Stimulated activated CD4-positive, alpha-beta T cell treated with anti-CD3 and anti-CD28 coated beads, Interleukin-2, amount 100 ng/mL, for 24 hours (primary cell): ENCODE results near the gene SIK1.
"Not testable (repeated sequence)": the region's sequence is repeated elsewhere in the genome, so short reads cannot be mapped to it uniquely, and the experiment has no call there.

ENCODE experiments used
- DNase-seq, 2 donors: peaks; one replicate each; pipeline ENCODE4 v3.0.0-alpha.2; 2020

SIK1 gene

DNA sequence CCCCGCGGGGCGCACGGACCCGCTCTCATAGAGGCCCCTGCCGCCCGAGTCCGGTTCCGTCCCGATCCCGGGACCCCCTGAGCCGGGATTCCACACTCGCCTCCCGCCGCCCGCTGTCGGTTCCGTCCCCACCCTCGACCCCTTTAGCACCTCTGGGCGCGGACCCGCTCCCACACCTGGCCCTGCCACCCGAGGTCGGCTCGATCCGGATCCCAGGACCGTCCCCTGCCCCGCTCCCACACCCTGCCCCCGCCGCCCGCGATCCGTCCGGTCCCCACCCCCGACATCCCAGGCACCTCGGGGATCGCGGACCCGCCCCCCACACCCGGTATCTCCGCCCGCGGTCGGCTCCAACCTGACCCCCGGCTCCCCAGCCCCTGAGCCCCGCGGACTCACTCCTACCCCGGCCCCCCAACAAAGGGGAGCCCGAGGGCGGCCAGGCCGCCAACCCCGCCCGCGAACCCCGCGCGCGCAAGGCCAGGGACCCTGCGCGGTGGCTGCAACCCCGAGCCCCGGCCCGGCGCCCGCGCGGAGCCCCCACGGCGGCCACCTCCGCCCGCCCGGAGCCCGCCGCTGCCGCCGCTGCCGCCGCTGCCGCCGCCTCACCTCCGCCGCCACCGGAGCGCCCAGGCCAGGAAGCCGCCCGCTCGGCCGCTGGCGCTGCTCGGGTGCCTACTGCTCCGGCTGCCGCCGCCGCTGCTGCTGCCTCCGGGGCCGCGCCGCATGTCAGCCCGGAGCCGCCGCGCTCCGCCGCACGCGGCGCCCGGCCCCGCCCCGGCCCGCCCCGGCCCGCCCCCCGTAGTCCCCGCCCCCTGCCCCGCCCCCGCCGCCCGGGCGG is at the start of gene SIK1:
SIK1 (minus strand) TSS at position 728 of the 838 bp plus-strand sequence. CDS start 953 bp downstream, outside the sequence.
- DNase-seq, result not testable (repeated sequence)

GRCh38 chr21:43471597-43472242 is 44.8 kb upstream of the SIK1 start:
- not testable (repeated sequence) for DNase-seq

- DNase-seq, result not testable (repeated sequence)
Observed at GRCh38 chr21:43469719-43470458, 43.0 kb upstream of the SIK1 start.

GRCh38 chr21:43467785-43468184 is 40.9 kb upstream of the SIK1 start:
- peak; percentile 1 to 13 for DNase-seq

- DNase-seq, result not testable (repeated sequence)
Observed at GRCh38 chr21:43465159-43465558, 38.2 kb upstream of the SIK1 start.

- DNase-seq, result not testable (repeated sequence)
Observed at GRCh38 chr21:43463498-43464261, 36.7 kb upstream of the SIK1 start.

- not testable (repeated sequence) for DNase-seq
Observed at GRCh38 chr21:43462932-43463331, 36.0 kb upstream of the SIK1 start.

DNA sequence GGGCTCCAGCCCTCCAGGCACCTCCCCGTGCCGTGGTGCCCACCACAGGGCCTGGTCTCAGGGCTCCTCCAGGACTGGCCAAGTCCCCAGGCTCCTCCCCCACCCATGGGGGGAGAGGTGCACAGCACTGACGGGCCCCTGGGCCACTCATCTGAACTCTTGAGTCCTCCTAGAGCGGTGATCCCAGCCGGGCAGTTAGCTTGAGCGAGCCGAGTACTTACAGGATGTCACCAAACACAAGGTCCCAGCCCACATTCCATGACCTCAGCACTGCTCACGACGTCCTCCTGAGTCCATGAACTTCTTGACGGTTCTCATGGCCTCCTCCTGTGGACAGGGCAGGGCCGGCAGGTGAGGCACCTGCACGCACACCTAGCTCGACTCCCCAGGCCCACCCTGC is 33.5 kb upstream of the SIK1 start:
- not testable (repeated sequence) for DNase-seq

- not testable (repeated sequence) for DNase-seq
Observed at GRCh38 chr21:43458995-43459394, 32.1 kb upstream of the SIK1 start.

DNA sequence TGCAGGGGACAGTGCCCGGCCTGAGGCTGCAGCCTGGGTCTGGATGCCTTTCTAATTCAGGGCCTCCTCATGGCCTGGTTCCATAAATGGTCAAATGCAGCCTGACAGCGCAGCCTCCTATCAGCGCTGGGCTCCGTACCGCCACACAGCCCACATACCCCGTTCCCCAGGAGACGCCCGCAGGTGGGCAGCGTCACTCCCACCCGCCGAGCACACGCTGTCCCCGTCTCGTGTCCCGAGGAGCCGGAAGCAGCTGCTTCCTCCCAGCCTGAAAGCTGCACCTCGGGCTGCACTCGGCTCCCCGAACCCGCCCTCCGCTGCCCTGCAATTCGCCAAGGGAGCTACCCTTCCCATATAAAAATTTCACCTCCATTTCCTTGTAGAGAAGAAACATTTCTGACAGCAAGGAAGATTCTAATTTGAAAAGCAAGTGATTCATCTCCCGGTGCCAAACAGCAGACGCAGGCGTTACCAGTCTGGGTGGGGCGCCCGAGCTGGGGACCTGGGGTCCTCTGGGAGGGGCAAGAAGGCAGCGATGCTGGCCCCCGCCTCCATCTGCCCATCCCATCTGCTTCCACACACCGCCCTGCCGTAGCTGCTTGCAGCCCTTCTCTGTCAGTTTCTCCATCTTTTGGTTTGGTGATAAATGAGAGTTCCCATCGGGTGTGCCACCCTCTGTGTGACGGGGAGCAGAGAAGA is 29.8 kb upstream of the SIK1 start:
- not testable (repeated sequence) for DNase-seq

DNA sequence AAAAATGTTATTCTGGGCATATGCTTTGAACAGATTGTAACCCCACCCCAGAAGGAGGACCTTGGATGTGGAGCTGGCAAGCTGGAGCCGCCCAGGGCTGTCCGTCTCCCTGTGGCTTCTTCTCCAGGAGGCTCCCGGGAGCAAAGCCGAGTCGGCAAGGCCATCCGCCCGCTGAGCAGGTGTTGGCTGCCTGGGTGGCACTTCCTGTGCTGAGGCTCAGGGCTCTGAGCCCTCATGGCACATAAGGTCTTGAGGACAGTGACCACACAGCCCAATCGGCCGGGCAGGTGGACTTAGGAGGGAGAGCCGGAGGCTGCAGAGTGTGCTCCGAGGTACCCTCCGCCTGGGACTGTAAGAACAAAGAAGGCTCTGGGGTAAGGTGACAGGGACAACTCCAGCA is 28.8 kb upstream of the SIK1 start:
- DNase-seq, result not testable (repeated sequence)

DNA sequence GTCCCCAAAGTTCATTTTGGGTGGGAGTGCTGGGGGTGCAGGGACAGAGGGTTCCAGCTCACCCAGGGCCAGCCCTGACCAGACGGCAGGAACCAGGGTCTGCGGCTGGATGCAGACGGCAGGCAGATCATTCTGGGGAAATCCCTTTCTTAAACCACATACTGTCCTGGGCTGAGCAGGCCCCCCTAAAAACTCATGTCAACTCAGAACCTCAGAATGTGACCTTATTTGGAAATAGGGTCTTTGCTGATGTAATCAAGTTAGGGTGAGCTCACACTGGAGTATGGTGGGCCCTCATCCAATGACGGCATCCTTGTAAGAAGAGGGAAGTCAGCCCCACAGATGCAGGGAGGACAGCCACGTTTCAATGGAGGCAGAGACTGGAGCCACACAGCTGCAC is 27.2 kb upstream of the SIK1 start:
- DNase-seq, result not testable (repeated sequence)

DNA sequence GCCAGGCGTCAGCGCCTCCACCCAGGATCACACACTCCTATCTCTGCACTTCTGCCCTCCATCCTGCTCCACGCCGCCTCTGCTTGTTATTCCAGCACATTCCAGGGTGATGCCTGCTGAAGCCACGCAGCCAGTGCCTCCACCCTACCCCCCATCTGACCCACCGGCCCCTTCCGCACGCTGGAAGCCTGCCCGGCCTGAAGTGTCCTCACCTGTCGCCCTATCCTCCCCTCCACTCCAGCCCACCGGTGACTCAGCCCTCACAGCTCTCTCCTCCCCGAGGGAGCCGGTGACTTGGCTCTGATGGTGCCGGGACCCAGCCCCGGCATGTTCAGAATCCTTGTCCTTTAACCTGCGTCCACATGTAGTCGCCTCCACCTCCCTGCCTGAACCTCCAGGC is 24.9 kb upstream of the SIK1 start:
- DNase-seq, result not testable (repeated sequence)

DNA sequence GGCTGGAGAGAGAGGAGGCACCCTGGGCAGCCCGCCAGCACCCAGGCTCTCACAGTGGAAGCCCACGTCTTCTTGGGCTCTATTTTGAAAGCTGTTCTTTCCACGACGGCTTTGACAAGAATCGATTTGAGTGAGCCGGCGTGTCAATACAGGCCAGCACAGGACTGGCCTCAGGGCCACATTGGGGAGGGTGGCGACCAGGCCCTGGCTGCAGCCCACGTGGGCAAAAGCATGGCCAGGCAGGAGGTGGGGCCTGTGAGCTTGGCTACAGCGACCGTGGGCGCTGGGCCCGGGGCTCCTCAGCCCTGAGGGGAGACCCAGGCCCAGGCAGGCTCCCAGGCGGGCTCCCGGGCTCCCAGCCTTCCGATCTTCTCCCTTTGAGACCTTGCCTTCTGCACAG is 23.4 kb upstream of the SIK1 start:
- DNase-seq, result not testable (repeated sequence)

- DNase-seq, result not testable (repeated sequence)
Observed at GRCh38 chr21:43447353-43447977, 20.5 kb upstream of the SIK1 start.

DNA sequence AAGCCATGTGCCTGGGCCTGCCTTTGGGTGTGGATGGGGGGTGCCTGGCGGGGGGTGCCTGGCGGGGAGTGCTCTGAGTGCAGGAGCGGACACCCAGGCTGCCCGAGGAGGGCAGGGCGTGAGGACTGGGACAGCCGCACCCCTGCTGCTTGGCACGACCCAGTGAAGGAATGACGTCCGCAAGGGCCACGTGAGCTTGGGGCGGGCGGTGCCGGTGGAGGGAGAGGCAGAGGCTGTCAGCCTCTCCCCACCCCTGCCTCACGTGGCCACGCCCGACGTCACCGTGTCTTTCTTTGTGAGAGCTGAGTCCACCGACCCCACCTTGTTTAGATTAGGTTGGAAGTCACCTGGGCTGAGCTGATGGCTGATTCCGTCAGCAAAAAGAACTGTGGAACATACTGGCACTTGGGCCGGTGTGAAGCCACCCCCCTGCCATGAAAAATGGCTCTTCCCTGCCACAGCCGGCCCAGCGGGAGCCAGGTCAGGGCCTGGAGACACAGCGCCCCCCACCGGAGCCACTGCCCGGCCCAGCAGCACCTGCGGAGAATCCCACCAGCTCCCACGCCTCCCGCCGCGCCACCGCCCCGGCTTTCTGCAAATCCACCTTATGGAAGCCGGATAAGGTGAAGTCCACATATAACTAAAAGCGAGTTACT is 19.5 kb upstream of the SIK1 start:
- not testable (repeated sequence) for DNase-seq

DNA sequence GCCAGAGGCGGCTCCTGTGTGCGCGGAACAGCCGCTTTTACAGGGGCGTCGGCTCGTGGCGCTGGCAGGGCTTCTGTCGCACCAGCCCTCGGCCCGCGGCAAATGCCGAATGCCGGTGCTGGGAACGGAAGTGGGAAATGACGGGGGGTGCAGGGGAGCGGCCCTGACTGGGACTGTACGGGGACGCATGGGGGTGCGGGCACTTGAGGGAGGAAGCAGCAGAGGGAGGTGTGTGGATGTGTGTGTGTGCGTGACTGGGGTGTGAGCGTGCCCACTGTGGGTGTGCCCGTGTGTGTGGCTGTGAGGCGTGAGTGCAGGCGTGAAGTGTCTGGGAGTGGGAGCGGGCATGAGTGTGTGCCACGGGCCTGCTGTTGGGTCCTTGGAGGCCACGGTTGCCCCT is 17.6 kb upstream of the SIK1 start:
- not testable (repeated sequence) for DNase-seq

DNA sequence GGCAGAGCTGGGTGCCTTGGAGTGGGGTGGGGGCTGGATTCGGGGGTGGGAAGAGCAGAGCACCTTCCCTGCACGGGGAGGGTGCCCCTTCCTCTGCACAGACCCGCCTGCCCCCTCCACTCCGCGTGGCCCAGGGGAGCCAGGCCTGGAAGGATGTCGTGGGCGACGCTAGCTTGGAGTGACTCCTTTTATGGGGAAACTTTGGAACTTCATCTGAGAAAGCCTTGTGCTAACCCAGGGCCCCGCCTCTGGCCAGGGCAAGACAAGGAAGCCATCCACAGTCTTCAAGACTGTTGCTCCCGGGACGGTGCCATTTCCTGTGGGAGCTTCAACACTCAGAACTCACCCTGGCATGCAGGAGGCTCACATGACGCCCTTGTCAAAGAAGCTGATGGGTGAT is 15.6 kb upstream of the SIK1 start:
- not testable (repeated sequence) for DNase-seq

DNA sequence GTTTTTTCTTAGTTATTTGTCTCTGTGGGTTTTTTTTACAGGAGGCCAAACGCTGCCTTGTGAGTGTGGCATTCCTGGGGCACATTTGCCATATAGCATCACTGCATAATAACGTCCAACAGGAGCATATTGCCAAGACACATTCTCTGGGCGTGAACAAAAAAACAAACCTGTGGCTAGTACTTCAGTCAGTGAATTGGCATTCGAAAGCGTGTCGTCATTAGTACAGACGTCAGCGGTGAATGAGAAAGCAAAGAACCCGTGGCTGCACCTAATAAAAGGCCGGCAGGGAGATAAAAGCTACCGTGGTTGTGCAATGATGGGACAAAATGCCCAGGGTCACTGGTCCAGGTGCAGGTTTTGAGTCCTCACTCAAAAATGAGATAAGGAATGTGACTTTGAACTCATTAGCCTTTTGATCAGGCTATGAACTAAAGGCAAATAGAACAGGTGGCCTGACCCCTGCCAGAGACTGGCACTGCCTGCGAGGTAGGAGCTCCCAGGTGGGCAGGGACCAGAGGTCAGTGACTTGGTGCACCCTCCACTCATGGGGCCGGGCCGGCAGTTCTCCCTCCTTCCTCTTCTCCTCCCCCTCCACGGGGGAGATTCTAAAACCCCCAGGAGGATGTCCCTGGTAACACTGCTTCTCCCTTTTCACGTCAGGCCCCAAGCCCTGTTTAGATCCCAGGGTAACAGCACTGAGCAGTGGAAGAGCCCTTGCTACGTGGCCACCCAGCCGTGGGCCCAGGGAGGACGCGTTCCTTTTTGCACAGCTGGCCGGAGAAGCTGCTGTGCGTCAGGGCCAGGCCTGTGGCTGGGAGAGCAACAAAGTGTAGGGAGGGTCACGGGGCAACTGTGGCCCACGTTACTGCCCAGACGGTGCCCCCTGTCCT is 14.2 kb upstream of the SIK1 start:
- DNase-seq, result not testable (repeated sequence)
